ENCODE data around the gene SLC39A11. TPM values are rescaled to one million over a fixed set of nuclear protein-coding genes. Genes with fewer than 3 reads are reported as not detected.

Gene SLC39A11
- total RNA-seq, 1 donor from 2014 or later, result 16.3 TPM

DNA sequence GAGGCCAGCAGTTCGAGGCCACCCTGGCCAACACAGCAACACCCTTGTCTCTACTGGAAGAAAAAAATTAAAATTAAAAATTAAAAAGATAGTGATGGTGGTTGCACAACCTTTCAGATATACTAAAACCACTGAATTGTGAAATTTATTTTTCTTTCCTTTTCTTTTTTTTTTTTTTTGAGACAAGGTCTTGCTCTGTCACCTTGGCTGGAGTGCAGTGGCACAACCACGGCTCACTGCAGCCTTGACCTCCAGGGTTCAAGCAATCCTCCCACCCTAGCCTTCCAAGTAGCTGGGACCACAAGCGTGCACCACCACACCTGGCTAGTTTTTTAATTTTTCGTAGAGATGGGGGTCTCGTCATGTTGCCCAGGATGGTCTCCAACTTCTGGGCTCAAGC is 254.4 kb downstream of the SLC39A11 start:
- no peak for DNase-seq
- Mint-ChIP-seq H3K27me3 (ENCODE audit: unreplicated experiment) (no peaks in the 10 kb centered on the region), H3K36me3 (ENCODE audit: unreplicated experiment) (peaks cover 17% of the 10 kb centered on the region), H3K9me3 (ENCODE audit: unreplicated experiment) (peaks cover 2% of the 10 kb centered on the region), H3K27ac (ENCODE audit: unreplicated experiment) (no peak overlapping the region), H3K4me3 (ENCODE audit: unreplicated experiment) (no peak overlapping the region), H3K4me1 (ENCODE audit: low read depth, unreplicated experiment) (peaks cover 3% of the 10 kb centered on the region)
- TF ChIP-seq, protein P1, sequence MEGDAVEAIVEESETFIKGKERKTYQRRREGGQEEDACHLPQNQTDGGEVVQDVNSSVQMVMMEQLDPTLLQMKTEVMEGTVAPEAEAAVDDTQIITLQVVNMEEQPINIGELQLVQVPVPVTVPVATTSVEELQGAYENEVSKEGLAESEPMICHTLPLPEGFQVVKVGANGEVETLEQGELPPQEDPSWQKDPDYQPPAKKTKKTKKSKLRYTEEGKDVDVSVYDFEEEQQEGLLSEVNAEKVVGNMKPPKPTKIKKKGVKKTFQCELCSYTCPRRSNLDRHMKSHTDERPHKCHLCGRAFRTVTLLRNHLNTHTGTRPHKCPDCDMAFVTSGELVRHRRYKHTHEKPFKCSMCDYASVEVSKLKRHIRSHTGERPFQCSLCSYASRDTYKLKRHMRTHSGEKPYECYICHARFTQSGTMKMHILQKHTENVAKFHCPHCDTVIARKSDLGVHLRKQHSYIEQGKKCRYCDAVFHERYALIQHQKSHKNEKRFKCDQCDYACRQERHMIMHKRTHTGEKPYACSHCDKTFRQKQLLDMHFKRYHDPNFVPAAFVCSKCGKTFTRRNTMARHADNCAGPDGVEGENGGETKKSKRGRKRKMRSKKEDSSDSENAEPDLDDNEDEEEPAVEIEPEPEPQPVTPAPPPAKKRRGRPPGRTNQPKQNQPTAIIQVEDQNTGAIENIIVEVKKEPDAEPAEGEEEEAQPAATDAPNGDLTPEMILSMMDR (IDR thresholded peaks at IDR 0.05; ENCODE audit: partially characterized antibody, unreplicated experiment), result no peak

GRCh38 chr17:72837335-72837734 is 255.2 kb downstream of the SLC39A11 start:
- DNase-seq, result no peak
- TF ChIP-seq, protein P1 (IDR thresholded peaks at IDR 0.05; ENCODE audit: partially characterized antibody, unreplicated experiment), result no peak
- peaks cover 2% of the 10 kb centered on the region for H3K9me3 Mint-ChIP-seq (ENCODE audit: unreplicated experiment)
- no peak overlapping the region for H3K27ac Mint-ChIP-seq (ENCODE audit: unreplicated experiment)
- H3K4me3 Mint-ChIP-seq (ENCODE audit: unreplicated experiment), result no peak overlapping the region
- peaks cover 17% of the 10 kb centered on the region for H3K36me3 Mint-ChIP-seq (ENCODE audit: unreplicated experiment)
- H3K4me1 Mint-ChIP-seq (ENCODE audit: low read depth, unreplicated experiment), result peaks cover 3% of the 10 kb centered on the region
- H3K27me3 Mint-ChIP-seq (ENCODE audit: unreplicated experiment), result no peaks in the 10 kb centered on the region

DNA sequence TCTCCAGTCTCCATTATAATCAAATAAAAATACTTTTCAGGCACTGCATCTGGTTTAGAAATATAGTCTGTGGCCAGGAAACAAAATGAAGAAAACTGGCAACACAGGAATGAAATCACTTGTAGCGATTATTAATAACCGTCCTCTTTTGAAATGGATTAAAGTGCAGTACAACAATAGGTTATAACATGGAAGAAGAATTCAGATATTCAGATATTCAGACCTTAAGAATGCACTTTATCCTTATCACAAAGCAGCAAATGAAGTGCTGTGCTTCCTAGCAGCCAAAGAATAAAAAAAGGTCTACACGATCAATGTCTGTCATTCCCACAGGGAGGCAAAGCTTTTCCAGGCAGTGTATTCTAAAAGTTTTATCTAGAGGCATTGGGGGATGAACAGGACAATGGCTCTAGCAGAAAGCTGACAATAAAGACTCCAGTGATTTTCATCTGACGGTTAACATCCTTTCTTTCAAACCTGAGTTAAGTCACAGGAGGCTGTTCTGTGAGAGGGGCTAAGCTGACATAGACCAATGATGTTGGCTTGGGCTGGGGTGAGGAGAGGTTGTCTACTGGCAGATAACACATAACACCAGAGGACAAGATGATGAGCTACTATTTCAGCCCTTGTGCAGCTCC is 259.2 kb downstream of the SLC39A11 start:
- H3K27me3 Mint-ChIP-seq (ENCODE audit: unreplicated experiment), result no peaks in the 10 kb centered on the region
- H3K27ac Mint-ChIP-seq (ENCODE audit: unreplicated experiment), result no peak overlapping the region
- H3K4me3 Mint-ChIP-seq (ENCODE audit: unreplicated experiment), result no peak overlapping the region
- TF ChIP-seq, protein P1 (IDR thresholded peaks at IDR 0.05; ENCODE audit: partially characterized antibody, unreplicated experiment), result no peak
- H3K36me3 Mint-ChIP-seq (ENCODE audit: unreplicated experiment), result no peaks in the 10 kb centered on the region
- DNase-seq, result no peak
- peaks cover 4% of the 10 kb centered on the region for H3K4me1 Mint-ChIP-seq (ENCODE audit: low read depth, unreplicated experiment)
- H3K9me3 Mint-ChIP-seq (ENCODE audit: unreplicated experiment), result peaks cover 2% of the 10 kb centered on the region

GRCh38 chr17:72832306-72832705 is 260.2 kb downstream of the SLC39A11 start:
- no peaks in the 10 kb centered on the region for H3K27me3 Mint-ChIP-seq (ENCODE audit: unreplicated experiment)
- peaks cover 7% of the 10 kb centered on the region for H3K4me1 Mint-ChIP-seq (ENCODE audit: low read depth, unreplicated experiment)
- no peak overlapping the region for H3K4me3 Mint-ChIP-seq (ENCODE audit: unreplicated experiment)
- no peak overlapping the region for H3K27ac Mint-ChIP-seq (ENCODE audit: unreplicated experiment)
- TF ChIP-seq, protein P1 (IDR thresholded peaks at IDR 0.05; ENCODE audit: partially characterized antibody, unreplicated experiment), result no peak
- DNase-seq, result no peak
- peaks cover 2% of the 10 kb centered on the region for H3K9me3 Mint-ChIP-seq (ENCODE audit: unreplicated experiment)
- no peaks in the 10 kb centered on the region for H3K36me3 Mint-ChIP-seq (ENCODE audit: unreplicated experiment)

GRCh38 chr17:72829883-72830282 is 262.6 kb downstream of the SLC39A11 start:
- peaks cover 7% of the 10 kb centered on the region for H3K4me1 Mint-ChIP-seq (ENCODE audit: low read depth, unreplicated experiment)
- H3K36me3 Mint-ChIP-seq (ENCODE audit: unreplicated experiment), result peaks cover 13% of the 10 kb centered on the region
- H3K27ac Mint-ChIP-seq (ENCODE audit: unreplicated experiment), result no peak overlapping the region
- H3K27me3 Mint-ChIP-seq (ENCODE audit: unreplicated experiment), result no peaks in the 10 kb centered on the region
- TF ChIP-seq, protein P1 (IDR thresholded peaks at IDR 0.05; ENCODE audit: partially characterized antibody, unreplicated experiment), result no peak
- H3K9me3 Mint-ChIP-seq (ENCODE audit: unreplicated experiment), result peaks cover 4% of the 10 kb centered on the region
- DNase-seq, result no peak
- H3K4me3 Mint-ChIP-seq (ENCODE audit: unreplicated experiment), result no peak overlapping the region
